DLD1 (cell line): ENCODE measurements around the gene ABCB11.
"Not testable (repeated sequence)": the region's sequence is repeated elsewhere in the genome, so short reads cannot be mapped to it uniquely, and the experiment has no call there.

ENCODE experiments used
- in situ Hi-C: cut with HindIII; loops from 2 replicates; pipeline ENCODE4 v1.10.0; 2017; ENCODE audit warnings: low sequenced_read_pairs

Gene ABCB11

DNA sequence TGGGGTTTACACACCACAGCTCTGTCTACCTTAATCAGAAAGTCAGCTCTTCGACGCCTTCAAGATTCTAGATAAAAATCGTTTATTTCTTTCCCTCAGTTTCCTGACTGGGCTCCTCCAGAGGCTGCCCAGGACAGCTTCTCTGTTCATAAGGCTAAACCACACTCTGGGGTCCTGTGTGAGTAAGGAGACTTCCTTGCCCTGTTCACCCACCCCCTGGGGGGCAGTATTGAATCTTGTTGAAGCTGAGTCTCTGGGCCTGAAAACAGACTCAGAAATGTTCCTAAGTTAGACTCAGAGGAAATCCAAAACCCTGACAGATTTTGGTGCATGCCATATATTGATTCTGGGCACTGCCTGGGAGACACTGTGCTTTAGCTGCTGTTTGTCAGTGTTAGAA is 87.1 kb downstream of the ABCB11 start:
- in situ Hi-C loops = no loop called here

DNA sequence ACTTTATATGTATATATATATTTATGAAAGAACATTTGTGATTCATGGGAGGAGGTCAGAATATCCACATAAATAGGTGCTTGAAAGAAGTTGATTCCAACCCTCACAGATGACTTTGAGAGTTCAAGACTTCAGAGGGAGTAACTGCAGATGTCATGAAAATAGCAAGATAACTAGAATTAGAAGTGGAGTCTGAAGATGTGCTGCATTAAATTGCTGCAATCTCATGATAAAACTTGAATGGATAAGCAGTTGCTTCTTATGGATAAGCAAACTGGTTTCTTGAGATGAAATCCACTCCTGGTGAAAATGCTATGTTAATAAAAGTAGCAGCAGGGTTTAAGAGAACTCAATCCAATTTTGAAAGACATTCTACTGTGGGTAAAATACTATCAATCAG is 89.8 kb downstream of the ABCB11 start:
- in situ Hi-C loops = no loop called here

DNA sequence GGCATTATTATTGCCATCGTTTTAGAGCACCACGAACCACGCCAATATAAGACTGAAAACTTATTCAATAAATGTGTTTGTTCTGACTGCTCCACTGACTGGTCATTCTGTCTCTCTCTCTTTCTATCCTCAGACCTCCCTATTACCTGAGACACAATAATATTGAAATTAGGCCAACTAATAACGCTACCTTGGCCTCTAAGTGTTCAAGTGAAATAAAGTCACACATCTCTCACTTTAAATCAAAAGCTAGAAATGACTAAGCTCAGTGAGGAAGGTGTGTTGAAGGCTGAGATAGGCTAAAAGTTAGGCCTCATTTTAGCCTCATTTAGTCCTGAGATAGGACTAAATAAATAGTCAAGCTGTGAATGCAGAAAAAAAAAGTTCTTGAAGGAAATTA is 91.2 kb downstream of the ABCB11 start:
- in situ Hi-C loops = no loop called here

DNA sequence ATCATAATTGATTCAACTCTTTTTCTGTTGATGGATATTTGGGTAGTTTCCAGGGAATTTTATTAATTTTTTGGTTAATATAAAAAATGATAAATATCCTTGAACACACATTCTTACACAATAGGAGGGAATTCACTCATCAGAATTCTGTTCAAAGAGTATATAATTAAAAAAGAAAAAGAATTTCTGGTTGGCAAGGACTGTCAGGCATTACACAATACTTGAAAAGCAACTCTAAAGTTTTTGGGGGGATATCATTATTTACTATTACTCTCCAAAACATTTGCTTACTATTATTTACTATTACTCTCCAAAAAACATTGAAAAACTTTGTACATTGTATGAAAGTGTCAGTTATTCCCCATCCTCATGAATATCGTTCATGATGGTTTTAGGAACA is 92.1 kb downstream of the ABCB11 start:
- in situ Hi-C loops = no loop called here

DNA sequence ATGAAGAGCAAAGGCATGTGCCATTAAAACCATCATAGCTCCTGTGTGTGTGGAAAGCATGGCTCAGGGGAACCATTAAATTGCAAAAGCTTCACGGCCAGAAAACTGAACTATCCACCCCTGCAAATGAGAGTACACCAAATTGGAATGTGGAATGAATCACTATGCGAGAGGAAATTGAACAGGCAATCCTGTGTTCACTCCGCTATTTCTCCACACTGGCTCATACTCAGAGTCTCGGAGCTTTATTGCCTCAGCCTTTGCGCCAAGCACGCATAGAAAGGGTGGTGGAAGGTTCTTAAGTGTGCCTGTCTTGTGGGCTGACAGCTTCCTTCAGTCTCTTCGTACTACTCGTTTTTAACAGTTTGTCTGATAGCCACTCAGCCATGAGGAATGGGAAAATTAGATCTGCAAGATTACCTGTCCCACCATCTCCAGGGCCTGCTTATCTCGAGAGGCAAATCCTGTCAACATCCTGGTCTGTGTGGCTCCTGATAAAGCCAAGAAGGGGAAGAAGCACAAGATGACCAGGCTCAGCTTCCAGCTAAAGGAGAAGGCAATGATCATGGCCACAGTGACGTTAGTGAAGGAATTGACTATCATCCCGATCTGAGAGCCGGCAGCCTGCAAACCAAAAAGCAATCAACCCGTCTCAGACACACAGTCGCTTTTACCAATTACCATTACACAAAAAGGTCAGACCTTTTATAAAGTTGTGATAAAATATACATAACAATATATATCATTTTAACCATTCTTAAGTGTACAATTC is 95.1 kb downstream of the ABCB11 start:
- in situ Hi-C loops = no loop called here

DNA sequence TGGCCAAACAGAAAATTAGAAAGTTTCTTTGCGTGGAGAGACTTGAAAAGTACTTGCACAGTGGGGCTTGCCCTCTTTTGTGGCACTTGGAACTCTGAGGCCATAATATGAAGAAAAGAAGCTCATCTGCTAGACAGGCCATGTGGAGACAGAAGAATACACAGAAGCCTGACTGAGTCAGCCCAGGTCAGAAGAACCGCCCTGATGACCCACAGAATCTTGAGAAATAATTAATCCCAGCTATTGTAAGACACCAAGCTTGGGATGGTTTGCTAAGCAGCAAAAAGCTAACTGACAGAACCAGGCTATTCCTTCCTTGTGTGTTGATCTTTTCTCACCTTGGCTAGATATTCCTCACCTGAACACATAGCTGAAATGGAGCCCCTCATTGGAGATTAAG is 96.3 kb downstream of the ABCB11 start:
- in situ Hi-C loops = no loop called here

DNA sequence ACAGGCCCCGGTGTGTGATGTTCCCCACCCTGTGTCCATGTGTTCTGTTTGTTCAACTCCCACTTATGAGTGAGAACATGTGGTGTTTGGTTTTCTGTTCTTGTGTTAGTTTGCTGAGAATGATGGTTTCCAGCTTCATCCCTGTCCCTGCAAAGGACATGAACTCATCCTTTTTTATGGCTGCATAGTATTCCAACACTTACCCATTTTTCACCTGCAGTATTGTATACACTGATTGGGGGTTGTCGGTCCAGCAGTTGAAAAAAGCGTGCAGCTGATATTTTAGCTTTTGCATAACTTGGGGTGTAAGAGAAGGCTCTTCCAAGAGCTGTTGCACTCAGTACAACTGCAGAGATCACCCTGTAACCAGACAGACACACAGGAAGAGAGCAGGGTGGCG is 99.0 kb downstream of the ABCB11 start:
- in situ Hi-C loops = not testable (repeated sequence)

DNA sequence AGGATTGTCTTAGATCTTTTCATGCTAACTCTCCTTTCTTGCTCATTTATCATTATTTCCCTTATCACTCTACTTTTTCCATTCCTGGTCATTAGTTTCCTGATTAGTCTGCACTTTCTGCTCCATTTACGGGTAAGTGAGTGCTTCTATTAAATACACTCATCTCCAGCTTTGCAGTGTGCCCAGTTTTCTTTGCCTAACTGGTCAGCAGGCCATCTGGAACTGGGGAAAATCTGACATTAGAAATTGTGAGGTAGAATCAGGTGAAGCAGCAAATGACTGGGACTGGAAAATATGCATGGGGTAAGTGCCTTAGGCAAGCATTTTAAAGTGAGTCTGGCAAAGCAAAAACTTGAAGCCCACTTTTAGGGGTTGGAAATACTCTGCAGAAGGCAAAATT is 100.9 kb downstream of the ABCB11 start:
- in situ Hi-C loops = no loop called here

DNA sequence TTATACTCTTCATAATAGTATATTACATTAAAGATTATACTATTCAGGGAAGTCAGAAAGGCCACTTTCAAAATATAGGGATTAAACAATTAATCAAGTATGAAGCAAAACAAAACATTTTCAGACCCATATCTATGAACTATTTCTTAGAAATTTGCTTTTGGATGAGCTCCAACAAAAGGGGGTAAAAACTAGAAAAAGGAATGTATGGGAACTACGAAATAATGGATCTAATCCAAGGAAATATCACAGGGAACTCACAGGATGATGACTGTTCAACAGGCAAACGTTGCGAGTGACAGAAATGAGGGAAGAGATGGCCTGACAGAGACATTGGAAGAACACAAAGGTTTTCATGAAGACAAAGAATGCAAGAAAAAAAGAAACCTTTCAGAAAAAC is 102.1 kb downstream of the ABCB11 start:
- in situ Hi-C loops = no loop called here

DNA sequence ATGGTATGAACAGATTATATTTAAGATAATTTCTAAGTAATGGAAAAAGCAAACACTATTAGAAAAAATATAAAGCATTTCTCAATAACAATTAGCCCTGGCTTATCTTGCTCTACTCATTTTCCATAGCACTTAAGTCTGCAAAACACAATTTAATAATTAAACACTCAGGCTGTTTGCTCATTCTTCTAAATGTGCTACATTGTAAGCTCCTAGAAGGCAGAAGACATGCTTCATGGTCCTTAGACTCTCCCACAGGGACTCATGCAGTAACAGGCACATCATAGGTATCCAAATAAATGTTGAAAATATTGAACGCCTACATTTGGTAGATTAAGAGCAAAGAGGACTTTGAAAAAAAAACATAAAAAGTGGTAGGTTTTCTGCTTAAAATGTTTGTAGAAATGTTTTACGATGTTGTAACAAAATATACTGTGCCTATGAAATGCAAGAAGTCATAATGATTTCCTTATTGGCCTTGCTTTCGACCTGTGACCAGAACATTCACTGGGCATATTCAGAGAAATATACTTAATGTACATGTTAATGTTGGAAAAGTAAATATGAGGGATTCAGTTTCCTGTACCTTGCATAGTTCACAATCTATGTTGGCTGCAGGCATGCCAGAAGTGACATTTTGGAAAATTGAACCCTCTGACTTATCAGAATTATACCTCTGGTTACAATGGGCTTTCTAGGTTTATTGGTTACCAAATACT is 102.9 kb downstream of the ABCB11 start:
- in situ Hi-C loops = no loop called here

DNA sequence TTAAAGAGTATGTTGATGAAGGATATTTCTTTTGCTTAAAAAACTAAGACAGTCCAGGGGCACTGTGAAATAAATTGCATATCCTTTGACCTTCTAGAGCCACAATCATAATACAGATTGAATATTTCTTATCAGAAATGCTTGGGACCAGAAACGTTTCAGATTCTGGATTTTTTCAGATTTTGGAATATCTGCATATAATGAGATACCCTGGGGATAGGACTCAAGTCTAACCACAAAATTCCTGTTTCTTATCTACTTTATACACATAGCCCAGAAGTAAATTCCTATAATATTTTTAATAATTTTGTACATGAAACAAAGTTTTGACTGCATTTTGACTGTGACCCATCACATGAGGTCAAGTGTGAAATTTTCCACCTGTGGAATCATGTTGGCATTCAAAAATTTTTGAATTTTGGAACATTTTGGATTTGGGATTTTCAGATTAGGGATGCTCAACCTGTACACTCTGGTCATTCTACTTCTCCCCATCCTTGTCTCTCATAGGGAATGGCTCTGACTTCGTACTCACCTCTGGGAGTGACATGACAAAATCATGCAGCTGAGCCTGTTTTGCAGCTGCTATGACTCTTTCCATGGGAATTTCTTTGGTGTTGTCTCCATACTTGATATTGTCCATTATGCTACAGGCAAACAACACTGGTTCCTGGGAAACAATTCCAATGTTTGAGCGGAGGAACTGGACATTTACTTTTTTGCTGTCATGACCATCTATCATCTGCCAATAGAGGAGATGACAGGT is 104.3 kb downstream of the ABCB11 start:
- in situ Hi-C loops = no loop called here

DNA sequence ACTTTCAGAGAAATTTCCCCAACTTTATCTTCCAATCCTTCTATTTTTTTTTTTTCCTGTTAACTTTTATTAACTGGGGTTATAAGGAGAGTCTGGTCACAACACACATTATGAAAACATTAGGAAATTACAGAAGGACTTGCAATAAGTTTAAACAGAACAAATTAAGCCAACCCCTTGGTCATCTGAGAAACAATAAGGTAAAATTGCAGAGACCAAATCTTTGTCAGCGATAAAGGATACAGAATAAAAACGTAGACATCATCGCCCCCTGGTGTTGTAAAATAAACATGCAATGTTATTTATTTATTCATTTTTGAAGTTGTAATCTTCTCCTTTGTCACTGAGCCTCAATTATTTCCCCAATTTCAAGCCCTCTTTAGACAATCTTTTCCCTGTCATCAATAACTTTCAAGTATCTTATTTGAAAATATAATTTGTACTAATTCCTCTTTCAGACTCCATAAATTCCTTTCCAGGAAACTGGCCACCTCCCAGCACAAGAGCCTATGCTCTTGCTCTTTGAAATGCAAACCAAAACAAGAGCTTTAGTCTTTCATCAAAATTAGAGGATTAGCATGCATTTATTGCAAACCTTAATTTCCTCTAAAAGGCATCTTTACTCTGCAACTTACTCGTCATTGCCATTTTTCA is 110.5 kb downstream of the ABCB11 start:
- in situ Hi-C loops = no loop called here

DNA sequence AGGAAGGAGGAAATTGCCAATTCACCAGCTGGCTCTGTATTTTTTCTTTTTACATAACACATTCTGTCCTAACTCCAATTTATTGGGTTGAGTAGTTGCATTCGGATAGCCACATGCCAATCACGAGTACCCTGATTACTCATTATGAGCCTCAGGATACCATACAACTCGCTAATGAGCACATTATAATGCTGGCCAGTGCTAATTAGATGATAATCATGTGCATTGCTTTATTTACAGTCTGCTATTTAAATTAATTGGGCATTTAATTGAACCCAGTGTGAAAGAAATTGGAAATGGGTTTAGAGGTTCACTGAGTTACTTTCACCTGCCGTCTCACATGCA is 114.8 kb downstream of the ABCB11 start:
- in situ Hi-C loops = no loop called here

DNA sequence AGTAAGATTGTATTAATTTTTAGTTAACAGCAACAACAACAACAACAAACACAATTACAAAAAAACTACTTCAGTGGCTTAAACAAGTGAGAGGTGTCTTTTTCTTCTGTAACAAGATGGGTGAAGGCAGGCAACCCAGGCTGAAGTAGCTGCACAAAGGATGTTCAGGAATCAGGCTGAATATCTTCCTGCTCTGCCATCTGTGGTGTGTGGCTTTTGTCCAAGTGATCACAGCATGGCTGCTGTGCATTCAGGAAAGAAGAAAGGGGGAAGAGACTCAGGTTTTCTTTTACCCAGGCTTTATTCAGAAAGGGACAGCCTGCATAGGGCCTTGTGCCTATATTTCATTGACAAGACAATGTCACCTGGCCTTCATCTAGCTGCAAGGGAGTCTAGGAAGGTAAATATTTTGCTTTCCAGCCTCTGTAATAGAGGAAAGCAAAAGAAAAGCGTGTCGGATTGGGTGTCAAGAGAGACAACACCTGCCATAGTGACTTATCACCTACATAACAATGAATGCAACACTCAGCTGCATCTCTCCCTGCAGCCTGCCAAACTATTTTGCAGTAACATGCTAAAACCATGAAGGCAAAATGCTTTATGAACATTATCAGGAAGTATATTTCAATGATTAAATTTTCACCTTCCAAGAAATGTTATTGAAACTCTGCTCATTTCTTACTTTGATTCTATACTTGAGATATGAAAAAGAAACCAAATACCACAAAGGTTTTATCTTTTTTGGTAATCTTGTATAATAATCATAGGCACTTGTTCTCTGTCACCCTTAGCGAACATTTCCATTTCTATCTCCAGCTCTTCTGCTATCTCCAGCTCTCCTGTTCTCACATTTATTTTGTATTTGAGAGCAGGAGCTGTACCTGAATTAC is 115.4 kb downstream of the ABCB11 start:
- in situ Hi-C loops = no loop called here

DNA sequence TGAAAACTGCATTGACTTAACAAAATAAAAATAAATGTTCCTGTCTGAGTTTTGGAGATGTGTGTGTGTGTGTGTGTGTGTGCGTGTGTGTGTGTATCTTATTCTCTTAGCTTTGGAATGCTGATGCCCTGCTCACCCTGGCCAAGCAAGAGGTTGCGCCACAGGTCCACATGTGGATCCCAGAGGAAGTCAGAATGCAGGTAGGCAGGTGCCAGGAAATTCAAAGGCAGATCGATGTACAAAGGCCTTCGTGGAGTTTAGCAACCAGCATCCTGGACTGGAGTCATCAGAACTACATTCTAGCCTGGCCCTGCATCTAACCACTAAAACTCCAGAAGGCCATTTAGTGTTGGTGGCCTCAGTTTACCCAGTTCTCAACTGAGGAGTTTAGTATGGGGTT is 117.6 kb downstream of the ABCB11 start:
- in situ Hi-C loops = no loop called here

DNA sequence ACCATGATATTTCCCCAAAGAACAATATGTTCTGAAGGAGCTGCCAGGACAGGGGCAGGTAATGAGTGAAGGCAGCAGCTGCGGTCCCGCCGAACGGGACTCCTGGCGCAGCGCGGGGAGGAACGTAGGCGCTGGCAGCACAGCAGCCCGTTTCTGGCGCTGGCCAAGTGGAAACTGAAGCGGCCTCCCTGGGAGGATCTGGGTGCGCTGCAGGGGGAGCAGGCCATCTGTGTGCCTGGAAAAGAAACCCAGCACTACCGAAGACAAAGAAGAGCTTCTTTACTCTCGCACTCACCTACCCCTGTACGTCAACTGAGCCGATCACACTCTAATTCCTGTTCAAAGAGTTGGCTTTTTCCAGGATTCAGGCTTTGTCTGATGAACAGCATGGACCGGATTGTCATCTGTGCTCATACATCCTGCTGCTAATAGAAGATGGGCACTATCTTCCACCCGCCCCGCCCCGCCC is 118.2 kb downstream of the ABCB11 start:
- in situ Hi-C loops = no loop called here

DNA sequence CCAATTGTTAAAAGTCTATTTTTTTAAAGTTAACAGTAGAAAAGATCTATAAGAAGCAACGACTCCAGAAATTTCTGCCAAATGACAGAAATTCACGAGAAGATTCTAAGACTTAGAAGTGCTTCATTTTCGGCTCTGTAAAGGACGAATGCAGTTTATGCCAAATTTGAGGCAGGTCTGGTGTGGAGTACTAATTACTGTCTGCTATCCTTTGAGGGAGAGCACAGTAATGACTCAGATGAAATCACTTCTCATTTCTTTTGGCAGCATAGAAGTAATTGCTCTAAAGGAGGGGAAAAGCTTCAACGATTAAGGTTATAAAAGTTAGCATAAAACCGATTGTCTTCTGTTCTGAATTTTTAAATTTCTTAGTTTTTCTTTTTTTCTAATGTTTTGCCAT is 118.7 kb downstream of the ABCB11 start:
- in situ Hi-C loops = no loop called here

DNA sequence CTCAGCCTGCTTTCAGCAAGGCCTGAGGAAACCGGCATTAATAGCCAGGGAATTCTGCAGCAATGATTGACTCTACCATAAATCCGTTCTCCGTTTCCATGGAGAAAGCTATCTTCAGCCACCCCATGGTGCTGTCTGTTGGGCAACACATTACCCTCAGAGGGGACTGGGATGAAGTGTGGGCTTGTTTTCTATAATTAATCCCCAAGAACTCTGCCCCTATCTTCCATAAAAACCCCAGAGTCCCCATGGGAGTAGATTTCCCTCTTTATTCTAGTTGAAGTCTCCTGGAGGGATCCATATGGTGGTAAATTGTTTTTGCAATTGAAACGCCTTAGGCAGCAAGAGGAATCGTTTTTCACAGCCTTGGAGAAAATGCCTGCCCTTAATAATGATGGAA is 120.8 kb downstream of the ABCB11 start:
- in situ Hi-C loops = no loop called here

DNA sequence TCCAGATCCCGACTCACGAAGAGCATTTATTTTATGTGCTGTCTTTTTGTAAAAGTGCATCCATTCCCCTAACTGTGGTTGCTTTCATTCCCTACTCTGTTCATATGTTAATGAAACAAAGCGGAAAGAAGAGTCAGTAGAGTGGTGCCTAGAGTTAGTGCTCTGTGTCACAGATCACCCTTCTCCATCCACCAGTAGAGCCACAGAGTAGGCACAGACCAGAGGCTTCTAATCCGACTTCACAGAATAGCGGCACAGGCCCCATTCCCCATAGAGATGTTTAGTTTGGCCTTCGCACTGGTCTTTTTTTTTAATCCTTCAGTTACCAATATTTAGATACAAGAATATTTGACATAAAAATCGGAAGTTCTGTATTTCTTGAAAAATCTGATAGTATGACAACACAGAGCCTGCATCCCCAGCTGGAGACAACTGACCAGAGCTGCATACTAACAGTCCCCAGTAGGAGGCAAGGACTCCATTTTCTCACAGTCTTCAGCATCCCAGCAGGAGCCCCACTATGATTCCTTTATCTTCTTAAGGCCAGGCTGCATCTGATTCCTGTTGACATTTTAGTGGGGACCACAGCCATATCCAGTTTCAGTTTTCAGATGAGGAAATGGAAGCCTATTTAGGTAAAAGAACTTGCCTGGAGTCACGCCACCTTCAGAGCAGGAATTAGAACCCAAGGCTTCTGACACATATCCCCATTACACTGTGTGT is 123.0 kb downstream of the ABCB11 start:
- in situ Hi-C loops = no loop called here

DNA sequence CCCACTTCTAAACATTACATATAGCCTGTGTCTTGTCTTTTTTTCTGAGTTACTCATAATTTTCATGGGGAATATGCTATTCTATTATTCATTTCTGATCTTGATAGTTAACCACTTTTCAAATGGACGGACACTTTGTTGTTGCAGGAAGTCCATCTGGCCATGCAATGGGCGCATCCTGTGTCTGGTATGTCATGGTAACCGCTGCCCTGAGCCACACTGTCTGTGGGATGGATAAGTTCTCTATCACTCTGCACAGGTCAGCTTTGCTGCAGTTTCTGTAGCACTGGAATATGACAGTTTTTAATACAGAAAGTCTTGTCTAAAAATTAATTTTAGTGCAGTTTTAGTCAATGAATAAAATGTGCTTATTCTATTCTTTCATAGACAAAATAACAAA is 126.8 kb downstream of the ABCB11 start:
- in situ Hi-C loops = no loop called here
